CD14-positive monocyte (primary cell): ENCODE data around the gene GRAMD1A. TPM values are rescaled to one million over a fixed set of nuclear protein-coding genes. Genes with fewer than 3 reads are reported as not detected.

Experiments
- DNase-seq, 3 donors: peaks; one replicate each; pipeline ENCODE4 v3.0.0-alpha.2; 2011 to 2022
- H2AFZ ChIP-seq: 2 replicates; pipeline ENCODE4 v1.6.0; 2012; ENCODE audit warnings: mild to moderate bottlenecking, low read depth, low read length, inconsistent platforms; ENCODE audit not compliant: insufficient read depth, poor library complexity, severe bottlenecking
- H3K27ac ChIP-seq, 2 donors: 1 replicate in 1 of 2; 2 replicates in 1 of 2; pipeline ENCODE4 v1.5.1; 2012 to 2013; ENCODE audit warnings: low read length in 2 of 2, control low read depth in 1 of 2, inconsistent platforms in 1 of 2, low read depth in 1 of 2, mild to moderate bottlenecking in 1 of 2
- H3K27me3 ChIP-seq, 2 donors: one replicate each; pipeline versions ENCODE4 v1.6.0 to v1.6.1; 2011 to 2013; ENCODE audit warnings: low read length in 2 of 2; ENCODE audit not compliant: control insufficient read depth in 2 of 2, insufficient read depth in 2 of 2
- H3K36me3 ChIP-seq, 2 donors: replicated peaks in 1 of 2; 1 replicate in 1 of 2; 2 replicates in 1 of 2; pipeline versions ENCODE4 v1.5.1 to v1.6.1; 2012 to 2013; ENCODE audit warnings: low read length in 2 of 2, control low read depth in 1 of 2, inconsistent platforms in 1 of 2, mild to moderate bottlenecking in 1 of 2; ENCODE audit not compliant: insufficient read depth in 2 of 2, control insufficient read depth in 1 of 2
- H3K4me1 ChIP-seq, 2 donors: 1 replicate in 1 of 2; 2 replicates in 1 of 2; pipeline versions ENCODE4 v1.5.1 to v1.6.1; 2012 to 2013; ENCODE audit warnings: low read length in 2 of 2, control low read depth in 1 of 2, inconsistent platforms in 1 of 2, mild to moderate bottlenecking in 1 of 2, moderate library complexity in 1 of 2; ENCODE audit not compliant: insufficient read depth in 2 of 2, control insufficient read depth in 1 of 2
- H3K4me2 ChIP-seq: replicated peaks from 2 replicates; pipeline ENCODE3; 2012; ENCODE audit warnings: low read length, moderate library complexity, mild to moderate bottlenecking; ENCODE audit not compliant: poor library complexity, severe bottlenecking; ENCODE audit errors: extremely low read depth
- H3K4me3 ChIP-seq, 3 experiments: fragments of 200-600 bp in 1 of 3; sonication (generic) in 1 of 3; replicated peaks in 1 of 3; 1 replicate in 2 of 3; 2 replicates in 1 of 3; pipeline ENCODE4 v1.5.1; 2011 to 2013; ENCODE audit warnings: low read length in 3 of 3, mild to moderate bottlenecking in 3 of 3, control low read depth in 2 of 3, low read depth in 2 of 3, inconsistent platforms in 1 of 3, moderate library complexity in 1 of 3
- H3K79me2 ChIP-seq: 2 replicates; pipeline ENCODE4 v1.6.0; 2012; ENCODE audit warnings: mild to moderate bottlenecking, control low read depth, inconsistent platforms, low read length, moderate library complexity; ENCODE audit not compliant: insufficient read depth
- H3K9ac ChIP-seq: 2 replicates; pipeline ENCODE4 v1.6.0; 2017; ENCODE audit warnings: low read length, mild to moderate bottlenecking; ENCODE audit not compliant: insufficient read depth, poor library complexity, severe bottlenecking
- H3K9me3 ChIP-seq, 2 donors: replicated peaks in 1 of 2; 1 replicate in 1 of 2; 2 replicates in 1 of 2; pipeline versions ENCODE4 v1.5.1 to v1.6.1; 2012 to 2013; ENCODE audit warnings: low read length in 2 of 2, control low read depth in 1 of 2; ENCODE audit not compliant: control insufficient read depth in 1 of 2, insufficient read depth in 1 of 2
- H4K20me1 ChIP-seq: 2 replicates; pipeline ENCODE4 v1.6.0; 2012; ENCODE audit warnings: mild to moderate bottlenecking, low read length, control low read depth, moderate library complexity; ENCODE audit not compliant: insufficient read depth
- H3K27ac Mint-ChIP-seq, 7 donors: one replicate each; pipeline ENCODE4 v1.8.0; 2020; ENCODE audit warnings: mild to moderate bottlenecking in 7 of 7, mixed read lengths in 7 of 7, moderate library complexity in 6 of 7, inconsistent platforms in 2 of 7
- H3K27me3 Mint-ChIP-seq, 3 donors: one replicate each; pipeline ENCODE4 v1.8.0; 2021 to 2022; ENCODE audit warnings: low read depth in 3 of 3, mild to moderate bottlenecking in 3 of 3, mixed read lengths in 3 of 3, moderate library complexity in 3 of 3, inconsistent platforms in 1 of 3
- H3K36me3 Mint-ChIP-seq, 2 donors: one replicate each; pipeline ENCODE4 v1.8.0; 2020; ENCODE audit warnings: mixed read lengths in 2 of 2, inconsistent platforms in 1 of 2, mild to moderate bottlenecking in 1 of 2
- H3K4me1 Mint-ChIP-seq: one replicate; pipeline ENCODE4 v1.8.0; 2020; ENCODE audit warnings: mild to moderate bottlenecking, mixed read lengths
- H3K4me3 Mint-ChIP-seq, 2 donors: one replicate each; pipeline ENCODE4 v1.8.0; 2020; ENCODE audit warnings: mild to moderate bottlenecking in 2 of 2, mixed read lengths in 2 of 2, moderate library complexity in 1 of 2
- H3K9me3 Mint-ChIP-seq, 7 donors: one replicate each; pipeline ENCODE4 v1.8.0; 2020 to 2022; ENCODE audit warnings: mixed read lengths in 7 of 7, mild to moderate bottlenecking in 6 of 7, moderate library complexity in 6 of 7, inconsistent platforms in 2 of 7
- CTCF ChIP-seq: fragments of 200-600 bp; IDR thresholded peaks from one replicate; pipeline ENCODE4 v1.8.0; 2022; ENCODE audit warnings: antibody characterized with exemption, mild to moderate bottlenecking
- WGBS: methylation state at CpG from one replicate; pipeline ENCODE4 v1.1.5; 2013; ENCODE audit warnings: missing lambda C conversion rate; ENCODE audit not compliant: insufficient coverage; 5-methylcytosine and 5-hydroxymethylcytosine counted together
- intact Hi-C, 2 donors: fragments of 100-400 bp; cut with micrococcal nuclease; formaldehyde crosslinking; loops; one replicate each; pipeline versions ENCODE4 v1.15.0 to v1.15.1; 2023
- polyA plus RNA-seq, 3 donors: library from polyadenylated mRNA; depleted of rRNA in 1 of 3; unstranded in 2 of 3; stranded (reverse) in 1 of 3; fragments of 300-500 nt in 2 of 3; fragments of >200 nt in 1 of 3; fragmentation: Illumina TruSeq in 2 of 3; gene quantifications; 1 replicate in 2 of 3; 2 replicates in 1 of 3; pipeline ENCODE4 v1.2.3, GENCODE V29; 2012 to 2021

Gene GRAMD1A
- polyA plus RNA-seq, 3 donors: 9.3 to 73.9 (median 15.1) TPM

GRCh38 chr19:35075202-35076025 is 75.3 kb downstream of the GRAMD1A start:
- H3K36me3 ChIP-seq: no peaks in the 10 kb centered on the region
- H3K9me3 Mint-ChIP-seq: peaks cover 3 to 5% (median 4%) of the 10 kb centered on the region in 7 donors
- H3K9ac ChIP-seq: no peak overlapping the region
- H3K4me2 ChIP-seq: no peak overlapping the region
- H2AFZ ChIP-seq: no peak overlapping the region
- peaks cover 3 to 8% (median 7%) of the 10 kb centered on the region in 3 donors for H3K27me3 Mint-ChIP-seq
- H3K36me3 Mint-ChIP-seq: no peaks in the 10 kb centered on the region
- intact Hi-C loops: no loop called here
- no peaks in the 10 kb centered on the region for H3K27me3 ChIP-seq
- H3K27ac Mint-ChIP-seq: no peak overlapping the region
- H3K9me3 ChIP-seq: peaks cover 4% of the 10 kb centered on the region in 2 donors
- H3K4me3 ChIP-seq: no peak overlapping the region
- no peak for TF ChIP-seq CTCF
- no peak overlapping the region for H3K27ac ChIP-seq
- DNase-seq: no peak
- H3K79me2 ChIP-seq: no peaks in the 10 kb centered on the region
- H4K20me1 ChIP-seq: no peaks in the 10 kb centered on the region
- no peaks in the 10 kb centered on the region for H3K4me1 Mint-ChIP-seq
- no peaks in the 10 kb centered on the region for H3K4me1 ChIP-seq
- 97% methylated on average over 16 of the region's 21 CpGs for WGBS
- no peak overlapping the region for H3K4me3 Mint-ChIP-seq

GRCh38 chr19:35076026-35076370 is 75.9 kb downstream of the GRAMD1A start:
- Histone ChIP-seq H3K4me2 (no peak overlapping the region), H3K79me2 (no peaks in the 10 kb centered on the region), H2AFZ (no peak overlapping the region), H3K36me3 (no peaks in the 10 kb centered on the region), H3K27ac (no peak overlapping the region), H4K20me1 (no peaks in the 10 kb centered on the region), H3K9ac (no peak overlapping the region), H3K4me1 (no peaks in the 10 kb centered on the region), H3K27me3 (no peaks in the 10 kb centered on the region), H3K4me3 (no peak overlapping the region), H3K9me3 (no peaks in the 10 kb centered on the region)
- H3K4me3 Mint-ChIP-seq: no peak overlapping the region
- peaks cover 3 to 8% (median 8%) of the 10 kb centered on the region in 3 donors for H3K27me3 Mint-ChIP-seq
- H3K27ac Mint-ChIP-seq: no peak overlapping the region
- H3K4me1 Mint-ChIP-seq: no peaks in the 10 kb centered on the region
- no peak for DNase-seq
- no peak for TF ChIP-seq CTCF
- WGBS: 60% methylated on average over 1 of the region's 6 CpGs
- H3K9me3 Mint-ChIP-seq: no peaks in the 10 kb centered on the region
- intact Hi-C loops: no loop called here
- no peaks in the 10 kb centered on the region for H3K36me3 Mint-ChIP-seq

Other genes with a start within 250 kb of the GRAMD1A start
- gene ZNF599, start 227.1 kb upstream of the GRAMD1A start, polyA plus RNA-seq: under 1 TPM; 0.85 to 0.99 (median 0.91) TPM
- gene ZNF30, start 73.4 kb upstream of the GRAMD1A start, polyA plus RNA-seq: 1 to 10 TPM in 1 of 3 donors, under 1 TPM in 2; 0.13 to 1.7 (median 0.29) TPM
- gene ZNF792, start 36.1 kb upstream of the GRAMD1A start, polyA plus RNA-seq: 1 to 10 TPM; 1.3 to 3.3 (median 1.7) TPM
- gene SCN1B, start 30.1 kb downstream of the GRAMD1A start, polyA plus RNA-seq: under 1 TPM in 2 of 3 donors, not detected in 1; 0.08 to 0.68 TPM
- gene HPN, start 41.4 kb downstream of the GRAMD1A start, polyA plus RNA-seq: under 1 TPM in 1 of 3 donors, not detected in 2; 0.05 TPM
- gene FXYD3, start 115.5 kb downstream of the GRAMD1A start, polyA plus RNA-seq: not detected
- gene LGI4, start 134.7 kb downstream of the GRAMD1A start, polyA plus RNA-seq: 1 to 10 TPM in 1 of 3 donors, not detected in 2; 1.1 TPM
- under 1 TPM in 2 of 3 donors, not detected in 1; 0.25 to 0.74 TPM for gene FXYD1, start 138.5 kb downstream of the GRAMD1A start, polyA plus RNA-seq
- under 1 TPM in 1 of 3 donors, not detected in 2; 0.16 TPM for gene FXYD7, start 142.9 kb downstream of the GRAMD1A start, polyA plus RNA-seq
- 100 to 1,000 TPM; 204 to 673 (median 312) TPM for gene FXYD5, start 154.4 kb downstream of the GRAMD1A start, polyA plus RNA-seq
- gene FAM187B, start 228.4 kb downstream of the GRAMD1A start, polyA plus RNA-seq: not detected
- under 1 TPM in 2 of 3 donors, not detected in 1; 0.08 to 0.17 TPM for gene LSR, start 248.7 kb downstream of the GRAMD1A start, polyA plus RNA-seq